ENCODE measurements around the gene CIT. TPM values are rescaled to one million over a fixed set of nuclear protein-coding genes. Genes with fewer than 3 reads are reported as not detected.
"Not testable (repeated sequence)": the region's sequence is repeated elsewhere in the genome, so short reads cannot be mapped to it uniquely, and the experiment has no call there.

Gene CIT
- total RNA-seq, 3 donors from 2014 or later (not counting 1 experiment from before 2014, with no cell fraction given): 2.8 to 4.2 (median 3.6) TPM

DNA sequence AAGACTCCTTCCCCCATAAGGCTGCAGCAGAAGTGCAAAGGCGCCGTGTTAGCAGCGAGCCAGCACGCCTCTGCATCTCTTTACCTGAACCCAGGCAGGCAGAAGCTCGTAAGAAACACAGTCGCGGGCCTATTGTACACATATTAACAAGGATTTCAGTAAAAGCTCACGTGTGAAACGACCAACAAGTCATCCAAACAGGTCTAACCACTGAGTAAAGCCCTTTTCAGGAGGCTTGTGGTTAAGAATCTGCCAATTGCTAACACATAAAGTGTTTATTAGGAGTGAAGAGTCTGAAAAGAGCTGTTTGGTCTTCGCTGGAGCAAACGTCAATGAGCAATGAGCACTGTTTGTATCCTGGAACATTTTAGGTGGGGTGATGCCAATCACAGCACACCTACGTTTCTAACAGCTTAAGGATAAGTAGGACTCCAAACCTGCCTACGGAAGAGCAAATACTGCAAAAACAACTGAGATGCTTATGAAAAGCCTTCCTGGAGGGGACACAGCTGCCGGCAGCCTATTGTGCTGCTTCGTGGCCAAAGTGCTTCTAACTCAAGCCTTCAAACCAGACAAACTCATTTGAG is 166.1 kb downstream of the CIT start:
- intact Hi-C loops (cut with micrococcal nuclease): no loop called here
- no peak overlapping the region for H3K4me3 ChIP-seq (ENCODE audit: low read length)
- WGBS (ENCODE audit: insufficient coverage): 95% methylated on average over 15 of the region's 15 CpGs

DNA sequence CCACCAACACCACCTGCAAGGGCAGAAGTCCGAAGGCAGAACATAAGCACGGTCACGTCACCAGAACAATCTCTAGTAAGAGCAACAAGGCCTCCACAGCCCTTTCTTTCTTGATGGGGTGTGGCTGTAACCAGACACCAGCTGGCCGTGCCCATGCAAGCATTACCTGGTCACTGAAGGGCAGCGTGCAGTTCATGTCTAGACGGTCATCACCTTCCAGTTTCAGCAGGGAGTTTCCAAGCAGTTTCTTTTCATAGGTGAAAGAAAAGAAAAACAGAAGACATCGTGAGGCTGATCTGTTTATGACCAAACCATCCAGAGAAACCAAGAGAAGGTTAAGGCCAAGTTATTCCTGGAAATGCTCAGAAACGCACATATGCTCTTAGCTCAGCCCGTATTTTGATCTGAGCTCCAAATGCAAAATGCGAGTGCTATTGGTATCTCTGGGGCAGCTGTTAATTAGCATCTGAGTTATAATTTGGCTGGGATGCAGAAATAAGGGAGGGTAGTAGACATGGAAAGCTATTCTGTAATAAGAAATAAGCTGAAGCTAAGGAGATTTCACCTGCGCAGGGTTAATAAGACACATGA is 166.7 kb downstream of the CIT start:
- WGBS (ENCODE audit: insufficient coverage): 96% methylated on average over 11 of the region's 11 CpGs
- H3K4me3 ChIP-seq (ENCODE audit: low read length): no peak overlapping the region
- no peaks in the 10 kb centered on the region for H3K27me3 ChIP-seq (ENCODE audit: control insufficient read depth, insufficient read depth, low read length)
- TF ChIP-seq, protein P1, sequence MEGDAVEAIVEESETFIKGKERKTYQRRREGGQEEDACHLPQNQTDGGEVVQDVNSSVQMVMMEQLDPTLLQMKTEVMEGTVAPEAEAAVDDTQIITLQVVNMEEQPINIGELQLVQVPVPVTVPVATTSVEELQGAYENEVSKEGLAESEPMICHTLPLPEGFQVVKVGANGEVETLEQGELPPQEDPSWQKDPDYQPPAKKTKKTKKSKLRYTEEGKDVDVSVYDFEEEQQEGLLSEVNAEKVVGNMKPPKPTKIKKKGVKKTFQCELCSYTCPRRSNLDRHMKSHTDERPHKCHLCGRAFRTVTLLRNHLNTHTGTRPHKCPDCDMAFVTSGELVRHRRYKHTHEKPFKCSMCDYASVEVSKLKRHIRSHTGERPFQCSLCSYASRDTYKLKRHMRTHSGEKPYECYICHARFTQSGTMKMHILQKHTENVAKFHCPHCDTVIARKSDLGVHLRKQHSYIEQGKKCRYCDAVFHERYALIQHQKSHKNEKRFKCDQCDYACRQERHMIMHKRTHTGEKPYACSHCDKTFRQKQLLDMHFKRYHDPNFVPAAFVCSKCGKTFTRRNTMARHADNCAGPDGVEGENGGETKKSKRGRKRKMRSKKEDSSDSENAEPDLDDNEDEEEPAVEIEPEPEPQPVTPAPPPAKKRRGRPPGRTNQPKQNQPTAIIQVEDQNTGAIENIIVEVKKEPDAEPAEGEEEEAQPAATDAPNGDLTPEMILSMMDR (IDR thresholded peaks at IDR 0.05): no peak
- H3K36me3 Mint-ChIP-seq: no peaks in the 10 kb centered on the region
- H3K4me1 ChIP-seq (ENCODE audit: control insufficient read depth, insufficient read depth, low read length): no peaks in the 10 kb centered on the region
- H3K27ac ChIP-seq (ENCODE audit: low read length): no peak overlapping the region
- DNase-seq (no peak), ATAC-seq (no peak)
- intact Hi-C loops (cut with micrococcal nuclease): no loop called here
- no peaks in the 10 kb centered on the region for H3K4me1 Mint-ChIP-seq
- H3K36me3 ChIP-seq (ENCODE audit: control insufficient read depth, insufficient read depth, low read length): no peaks in the 10 kb centered on the region
- H3K9me3 ChIP-seq (ENCODE audit: control insufficient read depth, insufficient read depth, low read length): no peaks in the 10 kb centered on the region
- H3K4me3 Mint-ChIP-seq: no peak overlapping the region
- H3K27ac Mint-ChIP-seq: no peak overlapping the region
- no peaks in the 10 kb centered on the region for H3K9me3 Mint-ChIP-seq
- H3K27me3 Mint-ChIP-seq (ENCODE audit: low read depth in 2 of 2): no peaks in the 10 kb centered on the region

More for the DNA sequence above, 166.1 kb downstream of the CIT start:
- no peaks in the 10 kb centered on the region for H3K36me3 ChIP-seq (ENCODE audit: control insufficient read depth, insufficient read depth, low read length)
- TF ChIP-seq, protein P1 (IDR thresholded peaks at IDR 0.05): no peak
- no peak overlapping the region for H3K27ac ChIP-seq (ENCODE audit: low read length)
- Mint-ChIP-seq H3K4me3 (no peak overlapping the region), H3K4me1 (no peaks in the 10 kb centered on the region), H3K27ac (no peak overlapping the region), H3K36me3 (no peaks in the 10 kb centered on the region), H3K27me3 (ENCODE audit: low read depth in 2 of 2) (no peaks in the 10 kb centered on the region), H3K9me3 (no peaks in the 10 kb centered on the region)
- no peaks in the 10 kb centered on the region for H3K27me3 ChIP-seq (ENCODE audit: control insufficient read depth, insufficient read depth, low read length)
- no peak for ATAC-seq
- H3K4me1 ChIP-seq (ENCODE audit: control insufficient read depth, insufficient read depth, low read length): no peaks in the 10 kb centered on the region
- DNase-seq: no peak
- no peaks in the 10 kb centered on the region for H3K9me3 ChIP-seq (ENCODE audit: control insufficient read depth, insufficient read depth, low read length)

DNA sequence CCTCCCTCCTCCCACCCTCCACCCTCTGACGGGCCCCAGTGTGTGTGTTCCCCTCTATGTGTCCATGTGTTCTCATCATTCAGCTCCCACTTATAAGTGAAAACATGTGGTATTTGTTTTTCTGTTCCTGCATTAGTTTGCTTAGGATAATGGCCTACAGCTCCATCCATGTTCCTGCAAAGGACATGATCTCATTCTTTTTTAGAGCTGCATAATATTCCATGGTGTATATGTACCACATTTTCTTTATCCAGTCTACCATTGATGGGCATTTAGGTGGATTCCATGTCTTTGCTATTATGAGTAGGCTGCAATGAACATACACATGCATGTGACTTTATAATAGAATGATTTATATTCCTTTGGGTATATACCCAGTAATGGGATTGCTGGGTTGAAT is 170.7 kb downstream of the CIT start:
- H3K4me1 ChIP-seq (ENCODE audit: control insufficient read depth, insufficient read depth, low read length); H3K4me3 ChIP-seq (ENCODE audit: low read length); H3K4me1 Mint-ChIP-seq; H3K9me3 ChIP-seq (ENCODE audit: control insufficient read depth, insufficient read depth, low read length); DNase-seq; H3K27me3 Mint-ChIP-seq (ENCODE audit: low read depth in 2 of 2); ATAC-seq; H3K27ac Mint-ChIP-seq; H3K9me3 Mint-ChIP-seq; intact Hi-C loops (cut with micrococcal nuclease); H3K27me3 ChIP-seq (ENCODE audit: control insufficient read depth, insufficient read depth, low read length); H3K36me3 Mint-ChIP-seq; H3K4me3 Mint-ChIP-seq; H3K36me3 ChIP-seq (ENCODE audit: control insufficient read depth, insufficient read depth, low read length); H3K27ac ChIP-seq (ENCODE audit: low read length): not testable (repeated sequence)
- WGBS (ENCODE audit: insufficient coverage): no CpG with 5 or more reads among the region's 1 CpG

DNA sequence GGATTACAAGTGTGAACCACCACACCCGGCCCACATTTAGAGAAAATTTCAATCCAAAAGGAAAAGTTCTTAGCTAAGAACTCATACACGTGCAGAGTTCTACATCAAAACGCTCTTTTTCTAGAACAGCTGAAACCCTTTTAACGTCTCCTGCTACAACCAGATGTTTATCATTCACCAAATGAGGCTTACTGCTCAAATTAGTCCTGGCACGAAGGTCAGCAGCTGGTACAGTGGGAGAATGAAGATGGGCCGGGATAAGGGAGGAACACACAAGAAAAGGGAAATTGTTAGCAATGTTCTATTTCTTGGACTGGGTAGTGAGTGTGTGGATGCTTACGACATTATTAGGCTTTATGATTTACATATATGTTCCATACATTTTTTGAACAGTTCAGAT is 171.9 kb downstream of the CIT start:
- Mint-ChIP-seq H3K9me3 (no peaks in the 10 kb centered on the region), H3K27me3 (ENCODE audit: low read depth in 2 of 2) (no peaks in the 10 kb centered on the region), H3K4me1 (no peaks in the 10 kb centered on the region), H3K4me3 (no peak overlapping the region), H3K27ac (no peak overlapping the region), H3K36me3 (no peaks in the 10 kb centered on the region)
- ATAC-seq (no peak), DNase-seq (no peak)
- Histone ChIP-seq H3K36me3 (ENCODE audit: control insufficient read depth, insufficient read depth, low read length) (no peaks in the 10 kb centered on the region), H3K4me3 (ENCODE audit: low read length) (no peak overlapping the region), H3K27me3 (ENCODE audit: control insufficient read depth, insufficient read depth, low read length) (no peaks in the 10 kb centered on the region), H3K27ac (ENCODE audit: low read length) (no peak overlapping the region), H3K4me1 (ENCODE audit: control insufficient read depth, insufficient read depth, low read length) (no peaks in the 10 kb centered on the region), H3K9me3 (ENCODE audit: control insufficient read depth, insufficient read depth, low read length) (no peaks in the 10 kb centered on the region)
- TF ChIP-seq, protein P1 (IDR thresholded peaks at IDR 0.05): no peak
- WGBS (ENCODE audit: insufficient coverage): 98% methylated on average over 6 of the region's 7 CpGs
- intact Hi-C loops (cut with micrococcal nuclease): no loop called here

Data from natural killer cell (primary cell).